Brain microvascular endothelial cell (primary cell): ENCODE data around the gene EBPL.
A peak's percentile ranks its signal among the peaks of the same experiment; 100 is the strongest.

ENCODE experiments used
- DNase-seq: peaks from one replicate; pipeline ENCODE4 v3.0.0-alpha.2; 2020
- H3K27ac ChIP-seq: fragments of 250-450 bp; sonication (Bioruptor Pico); 2 replicates; pipeline ENCODE4 v1.5.1; 2020; ENCODE audit warnings: mild to moderate bottlenecking, moderate library complexity
- H3K27me3 ChIP-seq: fragments of 250-450 bp; sonication (Bioruptor Pico); replicated peaks from 2 replicates; pipeline ENCODE4 v1.5.1; 2020; ENCODE audit warnings: mild to moderate bottlenecking
- H3K36me3 ChIP-seq: fragments of 250-450 bp; sonication (Bioruptor Pico); replicated peaks from 2 replicates; pipeline ENCODE4 v1.5.1; 2020; ENCODE audit warnings: mild to moderate bottlenecking
- H3K4me3 ChIP-seq: 2 replicates; pipeline ENCODE4 v1.5.1; 2011; ENCODE audit warnings: low read depth, mild to moderate bottlenecking, control low read depth, low read length, moderate library complexity
- in situ Hi-C: cut with HindIII; loops from 2 replicates; pipeline ENCODE4 v1.10.0; 2017; ENCODE audit warnings: low sequenced_read_pairs, low pct_ligation_motif_present
- TF ChIP-seq, protein P1 (sequence below): IDR thresholded peaks from 2 replicates; pipeline ENCODE4 v1.5.1; 2011; ENCODE audit warnings: low read depth, mild to moderate bottlenecking, moderate library complexity, low read length, control low read depth, inconsistent platforms; ENCODE audit errors: missing control alignments

Gene EBPL

DNA sequence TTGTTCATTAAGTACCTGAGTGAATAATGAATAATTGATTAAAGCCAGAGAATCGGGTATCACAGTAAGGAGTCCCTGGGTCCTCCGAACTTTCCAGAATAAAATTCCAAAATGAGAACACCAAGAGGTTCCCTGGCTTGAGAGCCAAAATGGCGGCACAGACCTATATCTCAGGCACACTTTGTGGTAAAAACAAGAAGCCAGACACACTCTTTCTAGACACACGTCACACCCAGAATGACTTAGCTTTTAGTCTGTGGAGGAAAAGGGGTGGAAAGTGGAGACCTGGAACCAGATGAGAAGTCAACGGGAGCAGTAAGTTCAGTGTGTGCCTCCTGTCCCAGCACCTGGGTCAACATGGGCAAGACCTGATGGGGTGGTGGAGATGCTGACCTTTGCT lies 54.6 kb downstream of the EBPL start:
- H3K36me3 ChIP-seq = no peaks in the 10 kb centered on the region
- TF ChIP-seq, protein P1, sequence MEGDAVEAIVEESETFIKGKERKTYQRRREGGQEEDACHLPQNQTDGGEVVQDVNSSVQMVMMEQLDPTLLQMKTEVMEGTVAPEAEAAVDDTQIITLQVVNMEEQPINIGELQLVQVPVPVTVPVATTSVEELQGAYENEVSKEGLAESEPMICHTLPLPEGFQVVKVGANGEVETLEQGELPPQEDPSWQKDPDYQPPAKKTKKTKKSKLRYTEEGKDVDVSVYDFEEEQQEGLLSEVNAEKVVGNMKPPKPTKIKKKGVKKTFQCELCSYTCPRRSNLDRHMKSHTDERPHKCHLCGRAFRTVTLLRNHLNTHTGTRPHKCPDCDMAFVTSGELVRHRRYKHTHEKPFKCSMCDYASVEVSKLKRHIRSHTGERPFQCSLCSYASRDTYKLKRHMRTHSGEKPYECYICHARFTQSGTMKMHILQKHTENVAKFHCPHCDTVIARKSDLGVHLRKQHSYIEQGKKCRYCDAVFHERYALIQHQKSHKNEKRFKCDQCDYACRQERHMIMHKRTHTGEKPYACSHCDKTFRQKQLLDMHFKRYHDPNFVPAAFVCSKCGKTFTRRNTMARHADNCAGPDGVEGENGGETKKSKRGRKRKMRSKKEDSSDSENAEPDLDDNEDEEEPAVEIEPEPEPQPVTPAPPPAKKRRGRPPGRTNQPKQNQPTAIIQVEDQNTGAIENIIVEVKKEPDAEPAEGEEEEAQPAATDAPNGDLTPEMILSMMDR = no peak
- in situ Hi-C loops = no loop called here

DNA sequence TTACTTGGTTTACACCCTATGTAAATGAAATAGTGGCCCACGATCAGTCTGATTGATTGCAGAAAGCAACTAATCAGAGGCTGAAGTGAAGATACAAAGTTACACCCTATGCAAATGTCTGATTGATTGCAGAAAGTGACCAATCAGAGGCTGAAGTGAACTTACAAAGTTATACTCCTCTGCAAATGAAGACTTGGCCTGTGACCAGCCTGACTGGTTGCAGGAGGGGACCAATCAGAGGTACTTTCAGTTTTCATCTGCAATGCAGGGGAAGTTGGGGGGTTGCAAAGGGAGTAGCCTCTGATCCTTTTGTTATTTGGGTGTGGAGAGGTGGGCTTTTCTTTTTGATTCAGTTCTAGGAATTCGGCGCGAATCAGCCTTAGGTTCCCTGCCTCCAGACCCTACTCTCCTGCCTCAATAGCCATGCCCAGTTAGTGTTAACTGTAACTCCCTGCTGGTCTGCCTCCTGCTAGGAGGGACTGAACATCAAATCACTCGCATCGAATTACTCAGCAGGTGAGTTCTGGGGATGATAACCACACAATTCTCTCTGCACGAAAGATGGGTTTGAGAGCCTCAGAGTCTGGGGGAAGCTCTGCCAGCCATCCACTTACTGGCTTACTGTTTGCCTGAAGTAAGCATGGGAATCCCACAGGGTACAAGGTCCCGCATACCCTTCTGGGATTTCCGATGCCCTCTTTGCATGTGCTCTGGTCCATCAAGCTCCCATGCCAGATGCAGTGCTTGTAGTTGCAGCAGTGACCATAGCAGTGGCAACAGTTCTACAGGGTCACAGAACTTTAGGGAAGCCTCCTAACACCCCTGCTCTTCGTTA lies 55.5 kb downstream of the EBPL start:
- TF ChIP-seq, protein P1 = no peak
- peak overlapping the region; percentile 22 for H3K4me3 ChIP-seq
- in situ Hi-C loops = no loop called here
- no peaks in the 10 kb centered on the region for H3K27me3 ChIP-seq
- peak; percentile 14 for DNase-seq
- H3K27ac ChIP-seq = no peak overlapping the region
- H3K36me3 ChIP-seq = no peaks in the 10 kb centered on the region

More for the DNA sequence above, 54.6 kb downstream of the EBPL start:
- Histone ChIP-seq H3K27me3 (no peaks in the 10 kb centered on the region), H3K4me3 (no peak overlapping the region), H3K27ac (no peak overlapping the region)
- no peak for DNase-seq

- Histone ChIP-seq H3K27ac (no peak overlapping the region), H3K27me3 (no peaks in the 10 kb centered on the region), H3K4me3 (no peak overlapping the region), H3K36me3 (no peaks in the 10 kb centered on the region)
- in situ Hi-C loops = no loop called here
- TF ChIP-seq, protein P1 = no peak
- no peak for DNase-seq
Observed at GRCh38 chr13:49633710-49634109, 57.6 kb downstream of the EBPL start.

DNA sequence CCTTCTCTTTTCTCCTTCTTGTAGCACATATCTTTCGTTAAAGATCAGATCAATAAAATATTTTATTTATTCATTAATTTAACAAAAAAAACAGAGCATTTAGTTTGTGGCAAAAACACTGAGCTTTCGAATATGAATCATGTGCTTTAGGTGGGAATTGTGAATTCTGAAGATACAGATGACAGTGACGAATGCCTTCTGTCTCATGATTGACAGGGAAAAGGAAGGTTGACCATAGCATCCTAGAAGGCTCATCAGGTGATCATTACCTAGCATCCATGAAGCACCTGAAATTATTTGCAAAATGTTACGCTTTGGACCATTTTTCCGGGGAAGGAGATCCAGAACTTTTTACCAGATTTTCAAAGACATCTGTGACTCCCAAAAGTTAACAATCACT lies 59.1 kb downstream of the EBPL start:
- H3K4me3 ChIP-seq = no peak overlapping the region
- H3K27ac ChIP-seq = no peak overlapping the region
- DNase-seq = no peak
- in situ Hi-C loops = no loop called here
- TF ChIP-seq, protein P1 = no peak
- no peaks in the 10 kb centered on the region for H3K36me3 ChIP-seq
- no peaks in the 10 kb centered on the region for H3K27me3 ChIP-seq

- Histone ChIP-seq H3K36me3 (no peaks in the 10 kb centered on the region), H3K4me3 (no peak overlapping the region), H3K27me3 (no peaks in the 10 kb centered on the region), H3K27ac (no peak overlapping the region)
- TF ChIP-seq, protein P1 = no peak
- in situ Hi-C loops = no loop called here
- DNase-seq = no peak
Observed at GRCh38 chr13:49630580-49630979, 60.7 kb downstream of the EBPL start.

- Histone ChIP-seq H3K4me3 (no peak overlapping the region), H3K27ac (no peak overlapping the region), H3K36me3 (no peaks in the 10 kb centered on the region), H3K27me3 (no peaks in the 10 kb centered on the region)
- no peak for DNase-seq
- TF ChIP-seq, protein P1 = no peak
- in situ Hi-C loops = no loop called here
Observed at GRCh38 chr13:49629947-49630346, 61.3 kb downstream of the EBPL start.
